SK-N-SH (cell line): Measurements from ENCODE around the gene CUEDC2. TPM values are rescaled to one million over a fixed set of nuclear protein-coding genes. Genes with fewer than 3 reads are reported as not detected.

Experiments used
- CTCF ChIA-PET: fragments of 300-600, 350-600 bp; formaldehyde crosslinking; extraction: SDS; loops from one replicate; lab custom pipeline; 2021; lab: Yijun Ruan, JAX
- POLR2A ChIA-PET: fragments of 350-600 bp; sonication (Branson Sonifier 250); formaldehyde crosslinking; extraction: SDS; loops from one replicate; lab custom pipeline; 2020; ENCODE audit warnings: antibody characterized with exemption, inconsistent platforms; lab: Yijun Ruan, JAX
- DNase-seq: peaks from one replicate; pipeline ENCODE4 v3.0.0; 2012
- H2AFZ ChIP-seq: fragments of 200-600 bp; sonication (generic); 2 replicates; pipeline ENCODE4 v1.8.1; 2016; ENCODE audit warnings: antibody characterized with exemption, mild to moderate bottlenecking, low read depth
- H3F3A ChIP-seq: fragments of 200-600 bp; sonication (generic); replicated peaks from 2 replicates; pipeline ENCODE3; 2016; ENCODE audit warnings: antibody characterized with exemption, mild to moderate bottlenecking; ENCODE audit not compliant: insufficient read depth
- H3K27ac ChIP-seq, 2 experiments: fragments of 200-500 bp in 1 of 2; fragments of 200-600 bp in 1 of 2; sonication (Bioruptor generic) in 1 of 2; sonication (generic), shearing (Covaris generic) in 1 of 2; 2 replicates each; pipeline versions ENCODE4 v1.5.1 to v1.6.1; 2014 to 2016; ENCODE audit warnings: low read depth in 2 of 2, inconsistent platforms in 1 of 2, low read length in 1 of 2, mild to moderate bottlenecking in 1 of 2, mixed read lengths in 1 of 2
- H3K27me3 ChIP-seq: fragments of 200-600 bp; sonication (generic), shearing (Covaris generic); 2 replicates; pipeline ENCODE4 v1.6.1; 2016; ENCODE audit warnings: mixed run types; ENCODE audit not compliant: insufficient read depth
- H3K36me3 ChIP-seq, 2 experiments: fragments of 200-500 bp in 1 of 2; fragments of 200-600 bp in 1 of 2; sonication (Bioruptor generic) in 1 of 2; sonication (generic) in 1 of 2; replicated peaks in 1 of 2; 2 replicates each; pipeline versions ENCODE3 to v1.5.1; 2014 to 2016; ENCODE audit warnings: low read length in 1 of 2, mild to moderate bottlenecking in 1 of 2; ENCODE audit not compliant: insufficient read depth in 2 of 2, control insufficient read depth in 1 of 2
- H3K4me1 ChIP-seq, 2 experiments: fragments of 200-500 bp in 1 of 2; fragments of 200-600 bp in 1 of 2; sonication (Bioruptor generic) in 1 of 2; sonication (generic), shearing (Covaris generic) in 1 of 2; 2 replicates each; pipeline versions ENCODE4 v1.5.1 to v1.6.1; 2014 to 2016; ENCODE audit warnings: low read depth in 1 of 2, low read length in 1 of 2, mixed run types in 1 of 2; ENCODE audit not compliant: insufficient read depth in 2 of 2, control insufficient read depth in 1 of 2
- H3K4me2 ChIP-seq: fragments of 200-600 bp; sonication (generic), shearing (Covaris generic); 2 replicates; pipeline ENCODE4 v1.6.1; 2017; ENCODE audit warnings: mixed run types
- H3K4me3 ChIP-seq, 2 experiments: fragments of 200-500 bp in 1 of 2; fragments of 200-600 bp in 1 of 2; sonication (Bioruptor generic) in 1 of 2; sonication (generic), shearing (Covaris generic) in 1 of 2; 2 replicates each; pipeline versions ENCODE4 v1.5.1 to v1.8.1; 2014 to 2016; ENCODE audit warnings: low read depth in 2 of 2, inconsistent platforms in 1 of 2, low read length in 1 of 2, mild to moderate bottlenecking in 1 of 2, mixed read lengths in 1 of 2, moderate library complexity in 1 of 2
- H3K79me2 ChIP-seq: fragments of 200-600 bp; sonication (generic); 2 replicates; pipeline ENCODE4 v1.8.1; 2017; ENCODE audit warnings: mild to moderate bottlenecking; ENCODE audit not compliant: insufficient read depth
- H3K9ac ChIP-seq: fragments of 200-600 bp; sonication (generic); 2 replicates; pipeline ENCODE4 v1.6.1; 2017; ENCODE audit warnings: mixed run types
- H3K9me2 ChIP-seq: fragments of 200-600 bp; sonication (generic); 2 replicates; pipeline ENCODE4 v1.6.1; 2017; ENCODE audit warnings: mixed run types
- H3K9me3 ChIP-seq: fragments of 200-600 bp; sonication (generic); 2 replicates; pipeline ENCODE4 v1.6.1; 2017; ENCODE audit warnings: mixed run types, mild to moderate bottlenecking, moderate library complexity
- H4K20me1 ChIP-seq: fragments of 200-600 bp; sonication (generic); 2 replicates; pipeline ENCODE4 v1.6.1; 2017; ENCODE audit warnings: mild to moderate bottlenecking, mixed run types; ENCODE audit not compliant: insufficient read depth
- EP300 ChIP-seq, 2 experiments: IDR thresholded peaks; 2 replicates each; pipeline versions ENCODE4 v1.4.0 to v1.6.1; 2012; ENCODE audit warnings: borderline replicate concordance in 1 of 2, low read depth in 1 of 2, low read length in 1 of 2
- FOXJ3 ChIP-seq: sonication (generic); formaldehyde crosslinking; IDR thresholded peaks from 2 replicates; pipeline ENCODE4 v1.5.1; 2020; ENCODE audit warnings: mild to moderate bottlenecking, missing genetic modification reagents
- GABPA ChIP-seq: IDR thresholded peaks from 2 replicates; pipeline ENCODE4 v1.4.0; 2012; ENCODE audit warnings: low read depth, mild to moderate bottlenecking
- JUND ChIP-seq: IDR thresholded peaks from 2 replicates; pipeline ENCODE4 v1.4.0; 2012
- MXI1 ChIP-seq: IDR thresholded peaks from 2 replicates; pipeline ENCODE4 v1.6.1; 2012; ENCODE audit warnings: mild to moderate bottlenecking, low read depth, low read length, improper control_type of control experiment
- RAD21 ChIP-seq: IDR thresholded peaks from 2 replicates; pipeline ENCODE4 v1.6.1; 2012; ENCODE audit warnings: mild to moderate bottlenecking, low read length
- WGBS: methylation state at CpG from one replicate; pipeline ENCODE4 v1.1.6; 2017; ENCODE audit warnings: low lambda C conversion rate; 5-methylcytosine and 5-hydroxymethylcytosine counted together
- polyA plus RNA-seq, 3 experiments: library from polyadenylated mRNA; depleted of rRNA; stranded (reverse); fragments of >200 nt; gene quantifications; 2 replicates each; pipeline ENCODE4 v1.2.3, GENCODE V29; 2012
- TF ChIP-seq, protein P1 (sequence below): IDR thresholded peaks from 2 replicates; pipeline ENCODE4 v1.6.1; 2012; ENCODE audit warnings: mild to moderate bottlenecking, low read depth, low read length, moderate library complexity
- TF ChIP-seq, protein P2 (sequence below): IDR thresholded peaks from 2 replicates; pipeline ENCODE4; 2012
- TF ChIP-seq, protein P3 (sequence below): IDR thresholded peaks from 2 replicates; pipeline ENCODE4 v1.4.0; 2012; ENCODE audit warnings: low read depth
- TF ChIP-seq, protein P4 (sequence below): fragments of 150-350 bp; IDR thresholded peaks from 2 replicates; pipeline ENCODE4 v1.6.1; 2017; ENCODE audit warnings: antibody characterized with exemption, low read length, low read depth, borderline replicate concordance

Gene CUEDC2
- polyA plus RNA-seq, 1 of the 3 experiments (the other 2 are of a cell fraction), result 162 TPM

DNA sequence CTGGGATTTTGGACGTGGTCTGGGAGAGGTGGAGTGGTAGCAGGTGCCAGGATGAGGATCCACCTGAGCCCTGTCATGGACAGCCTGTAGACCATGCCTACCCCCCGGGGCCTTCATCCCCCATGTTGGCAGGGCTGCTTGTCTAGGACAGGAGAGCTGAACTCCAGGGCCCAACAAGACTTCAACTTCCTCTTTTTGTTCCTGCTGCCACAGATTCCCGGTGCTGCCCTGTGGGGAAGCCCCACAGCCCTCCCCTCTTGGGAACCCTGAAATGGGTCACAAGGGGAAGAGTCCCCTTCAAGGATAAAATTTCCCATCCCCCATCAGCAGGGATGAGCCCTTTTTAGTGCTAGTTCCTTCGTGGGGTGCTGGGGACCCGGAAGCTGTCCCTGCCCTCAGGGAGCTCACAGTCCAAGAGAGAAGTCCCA lies 1.3 kb upstream of the CUEDC2 start:
- H3K36me3 ChIP-seq, result peaks cover 0 to 3% of the 10 kb centered on the region in 2 experiments
- no peaks in the 10 kb centered on the region for H3F3A ChIP-seq
- no peaks in the 10 kb centered on the region for H3K9me2 ChIP-seq
- no peaks in the 10 kb centered on the region for H3K9me3 ChIP-seq
- no peak overlapping the region for H3K4me3 ChIP-seq
- 60% methylated on average over 2 of the region's 5 CpGs for WGBS
- H3K4me2 ChIP-seq, result no peak overlapping the region
- H2AFZ ChIP-seq, result no peak overlapping the region
- peaks cover 0 to 6% of the 10 kb centered on the region in 2 experiments; a peak in 1 of 4 replicates for H3K4me1 ChIP-seq
- no peaks in the 10 kb centered on the region for H3K27me3 ChIP-seq
- TF ChIP-seq, protein P1, sequence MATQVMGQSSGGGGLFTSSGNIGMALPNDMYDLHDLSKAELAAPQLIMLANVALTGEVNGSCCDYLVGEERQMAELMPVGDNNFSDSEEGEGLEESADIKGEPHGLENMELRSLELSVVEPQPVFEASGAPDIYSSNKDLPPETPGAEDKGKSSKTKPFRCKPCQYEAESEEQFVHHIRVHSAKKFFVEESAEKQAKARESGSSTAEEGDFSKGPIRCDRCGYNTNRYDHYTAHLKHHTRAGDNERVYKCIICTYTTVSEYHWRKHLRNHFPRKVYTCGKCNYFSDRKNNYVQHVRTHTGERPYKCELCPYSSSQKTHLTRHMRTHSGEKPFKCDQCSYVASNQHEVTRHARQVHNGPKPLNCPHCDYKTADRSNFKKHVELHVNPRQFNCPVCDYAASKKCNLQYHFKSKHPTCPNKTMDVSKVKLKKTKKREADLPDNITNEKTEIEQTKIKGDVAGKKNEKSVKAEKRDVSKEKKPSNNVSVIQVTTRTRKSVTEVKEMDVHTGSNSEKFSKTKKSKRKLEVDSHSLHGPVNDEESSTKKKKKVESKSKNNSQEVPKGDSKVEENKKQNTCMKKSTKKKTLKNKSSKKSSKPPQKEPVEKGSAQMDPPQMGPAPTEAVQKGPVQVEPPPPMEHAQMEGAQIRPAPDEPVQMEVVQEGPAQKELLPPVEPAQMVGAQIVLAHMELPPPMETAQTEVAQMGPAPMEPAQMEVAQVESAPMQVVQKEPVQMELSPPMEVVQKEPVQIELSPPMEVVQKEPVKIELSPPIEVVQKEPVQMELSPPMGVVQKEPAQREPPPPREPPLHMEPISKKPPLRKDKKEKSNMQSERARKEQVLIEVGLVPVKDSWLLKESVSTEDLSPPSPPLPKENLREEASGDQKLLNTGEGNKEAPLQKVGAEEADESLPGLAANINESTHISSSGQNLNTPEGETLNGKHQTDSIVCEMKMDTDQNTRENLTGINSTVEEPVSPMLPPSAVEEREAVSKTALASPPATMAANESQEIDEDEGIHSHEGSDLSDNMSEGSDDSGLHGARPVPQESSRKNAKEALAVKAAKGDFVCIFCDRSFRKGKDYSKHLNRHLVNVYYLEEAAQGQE, result no peak
- TF ChIP-seq FOXJ3 (no peak), JUND (no peak), RAD21 (no peak), GABPA (no peak), MXI1 (no peak), EP300 (IDR thresholded peaks at IDR 0.05; ENCODE audit: borderline replicate concordance in 1 of 2, low read depth in 1 of 2, low read length in 1 of 2) (no peak)
- TF ChIP-seq, protein P2, sequence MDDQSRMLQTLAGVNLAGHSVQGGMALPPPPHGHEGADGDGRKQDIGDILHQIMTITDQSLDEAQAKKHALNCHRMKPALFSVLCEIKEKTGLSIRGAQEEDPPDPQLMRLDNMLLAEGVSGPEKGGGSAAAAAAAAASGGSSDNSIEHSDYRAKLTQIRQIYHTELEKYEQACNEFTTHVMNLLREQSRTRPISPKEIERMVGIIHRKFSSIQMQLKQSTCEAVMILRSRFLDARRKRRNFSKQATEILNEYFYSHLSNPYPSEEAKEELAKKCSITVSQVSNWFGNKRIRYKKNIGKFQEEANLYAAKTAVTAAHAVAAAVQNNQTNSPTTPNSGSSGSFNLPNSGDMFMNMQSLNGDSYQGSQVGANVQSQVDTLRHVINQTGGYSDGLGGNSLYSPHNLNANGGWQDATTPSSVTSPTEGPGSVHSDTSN, result no peak
- H3K79me2 ChIP-seq, result peaks cover 14% of the 10 kb centered on the region
- H3K27ac ChIP-seq, result no peak overlapping the region
- POLR2A ChIA-PET, result no interaction called here
- DNase-seq, result no peak
- CTCF ChIA-PET, result interaction anchor here (1.2 to 3.3 kb wide), 3 partner anchors 12 to 40 kb away, joined by 3 to 26 read pairs (median 4); partner anchors contain the start of gene FBXL15
- no peak overlapping the region for H3K9ac ChIP-seq
- H4K20me1 ChIP-seq, result no peaks in the 10 kb centered on the region

DNA sequence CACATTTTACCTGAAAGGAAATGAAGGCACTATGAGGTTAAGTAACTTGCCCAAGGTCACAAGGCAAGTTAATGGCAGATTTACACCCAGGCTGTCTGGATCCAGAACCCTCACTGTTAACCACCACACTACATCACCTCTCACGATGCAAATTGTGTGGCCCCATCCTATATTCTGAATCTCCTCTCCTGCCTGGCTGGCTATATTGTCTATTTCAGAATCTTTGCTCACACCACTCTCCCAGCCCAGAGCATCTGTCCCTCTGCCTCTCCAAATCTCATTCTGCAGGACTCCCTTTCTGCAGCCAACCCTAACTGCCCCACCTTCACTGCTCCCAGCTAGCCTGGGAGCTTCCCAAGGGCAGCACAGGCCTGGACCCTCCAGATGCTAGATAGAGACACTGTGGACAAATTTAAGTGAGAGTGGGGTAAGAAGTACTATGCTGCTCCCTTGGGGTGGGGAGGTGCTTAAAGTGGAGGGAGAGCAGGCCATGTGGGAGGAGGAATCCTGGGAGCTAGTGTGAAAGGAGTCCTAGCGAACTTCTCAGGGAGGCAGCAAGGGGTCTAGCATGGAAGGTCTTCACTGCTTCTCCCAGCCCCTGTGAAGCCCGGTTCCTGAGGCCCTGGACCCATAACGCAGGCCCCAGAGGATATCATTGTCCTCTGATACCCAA lies 786 bp downstream of the CUEDC2 start:
- Histone ChIP-seq H3K36me3 (peaks cover 0 to 3% of the 10 kb centered on the region in 2 experiments), H3K9me2 (no peaks in the 10 kb centered on the region), H3K27me3 (no peaks in the 10 kb centered on the region), H2AFZ (peak overlapping the region; percentile 88), H3K4me2 (peak overlapping the region; percentile 98), H4K20me1 (no peaks in the 10 kb centered on the region), H3F3A (peaks cover 5% of the 10 kb centered on the region), H3K79me2 (peaks cover 14% of the 10 kb centered on the region), H3K4me3 (peak overlapping the region; percentile 82 to 93), H3K4me1 (peaks cover 0 to 6% of the 10 kb centered on the region in 2 experiments; a peak in 1 of 4 replicates), H3K27ac (peak overlapping the region; percentile 55 to 80; a peak in 3 of 4 replicates), H3K9ac (peak overlapping the region; percentile 94), H3K9me3 (no peaks in the 10 kb centered on the region)
- ChIA-PET CTCF (interaction anchor here (1.0 to 3.3 kb wide), 10 partner anchors 10 to 202 kb away, joined by 3 to 26 read pairs (median 6); partner anchors contain the start of genes C10orf95 and FBXL15), POLR2A (interaction anchor here (0.6 to 1.9 kb wide), 9 partner anchors 8 to 1534 kb away, joined by 3 to 41 read pairs (median 5); partner anchors contain the start of genes C10orf95, FBXL15 and NFKB2)
- TF ChIP-seq, protein P3, sequence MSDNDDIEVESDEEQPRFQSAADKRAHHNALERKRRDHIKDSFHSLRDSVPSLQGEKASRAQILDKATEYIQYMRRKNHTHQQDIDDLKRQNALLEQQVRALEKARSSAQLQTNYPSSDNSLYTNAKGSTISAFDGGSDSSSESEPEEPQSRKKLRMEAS, result peak; percentile 59
- TF ChIP-seq, protein P4, sequence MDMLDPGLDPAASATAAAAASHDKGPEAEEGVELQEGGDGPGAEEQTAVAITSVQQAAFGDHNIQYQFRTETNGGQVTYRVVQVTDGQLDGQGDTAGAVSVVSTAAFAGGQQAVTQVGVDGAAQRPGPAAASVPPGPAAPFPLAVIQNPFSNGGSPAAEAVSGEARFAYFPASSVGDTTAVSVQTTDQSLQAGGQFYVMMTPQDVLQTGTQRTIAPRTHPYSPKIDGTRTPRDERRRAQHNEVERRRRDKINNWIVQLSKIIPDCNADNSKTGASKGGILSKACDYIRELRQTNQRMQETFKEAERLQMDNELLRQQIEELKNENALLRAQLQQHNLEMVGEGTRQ, result no peak
- 2% methylated on average over 2 of the region's 4 CpGs for WGBS
- peak; percentile 57 for DNase-seq
